Lower leg skin (tissue), 4 donors: ENCODE results near the gene DHRSX. TPM values are rescaled to one million over a fixed set of nuclear protein-coding genes. Genes with fewer than 3 reads are reported as not detected.
A peak's percentile ranks its signal among the peaks of the same experiment; 100 is the strongest.
"Not testable (repeated sequence)": the region's sequence is repeated elsewhere in the genome, so short reads cannot be mapped to it uniquely, and the experiment has no call there.

Experiments used
- DNase-seq, 2 donors: peaks; one replicate each; pipeline ENCODE4 v3.0.0-alpha.2; 2019; ENCODE audit warnings: low spot score in 2 of 2
- H3K4me3 ChIP-seq: fragments of 200-600 bp; sonication (generic); 2 replicates; pipeline ENCODE4 v1.5.1; 2017; ENCODE audit warnings: mild to moderate bottlenecking, low read depth; ENCODE audit not compliant: poor library complexity, severe bottlenecking
- CTCF ChIP-seq, 3 donors: fragments of 450-650 bp; IDR thresholded peaks; one replicate each; pipeline ENCODE4 v1.5.1; 2016; ENCODE audit warnings: antibody characterized with exemption in 3 of 3, mild to moderate bottlenecking in 3 of 3, moderate library complexity in 2 of 3
- POLR2A ChIP-seq, 2 donors: fragments of 450-650 bp; IDR thresholded peaks; one replicate each; pipeline ENCODE4 v1.6.1; 2016 to 2017; ENCODE audit warnings: antibody characterized with exemption in 2 of 2, mild to moderate bottlenecking in 1 of 2, moderate library complexity in 1 of 2
- WGBS, 2 donors: methylation state at CpG; one replicate each; pipeline ENCODE4 v1.1.5; 2018; 5-methylcytosine and 5-hydroxymethylcytosine counted together
- intact Hi-C: fragments of 100-400 bp; cut with DNase I; formaldehyde crosslinking; loops from one replicate; pipeline ENCODE4 v1.15.0; 2023; ENCODE audit warnings: low total_unique reads
- total RNA-seq, 4 donors: library from RNA; depleted of rRNA; stranded (reverse); fragments of >200 nt; gene quantifications; one replicate each; pipeline ENCODE4 v1.1.0, GENCODE V29; 2016

DHRSX gene
- total RNA-seq, 4 donors from 2014 or later, result 10.9 to 21.7 (median 16.2) TPM

DNA sequence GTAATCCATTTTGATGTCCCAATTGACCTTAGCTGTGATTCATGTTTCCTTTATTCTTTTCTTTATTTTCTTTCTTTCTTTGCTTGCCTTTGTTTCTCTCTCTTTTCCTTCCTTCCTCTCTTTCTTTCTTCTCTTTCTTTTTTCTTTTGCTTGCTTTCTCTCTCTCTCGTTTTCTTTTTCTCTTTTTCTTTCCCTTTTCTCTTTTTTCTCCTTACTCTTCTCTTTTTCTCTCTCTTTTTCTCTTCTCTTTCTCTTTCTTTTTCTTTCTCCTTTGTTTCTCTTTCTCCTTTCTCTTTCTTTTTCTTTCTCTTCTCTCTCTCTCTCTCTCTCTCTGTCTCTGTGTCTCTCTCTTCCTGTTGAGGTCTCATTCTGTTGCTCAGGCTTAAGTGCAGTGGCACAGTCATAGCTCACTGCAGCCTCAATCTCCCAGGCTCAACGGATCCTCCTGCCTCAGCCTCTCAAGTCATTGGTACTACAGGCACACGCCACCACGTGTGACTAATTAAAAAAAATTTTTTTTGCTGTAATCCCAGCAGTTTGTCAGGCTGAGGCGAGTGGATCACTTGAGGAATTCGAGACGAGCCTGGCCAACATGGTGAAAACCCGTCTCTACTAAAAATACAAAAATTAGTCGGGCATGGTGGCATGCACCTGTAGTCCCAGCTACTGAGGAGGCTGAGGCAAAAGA lies 8.0 kb upstream of the DHRSX start:
- no peak overlapping the region for H3K4me3 ChIP-seq
- TF ChIP-seq CTCF (IDR thresholded peaks at IDR 0.05), result no peak
- no peak for TF ChIP-seq POLR2A (IDR thresholded peaks at IDR 0.05)
- 79 to 89% methylated on average over 9 of the region's 9 CpGs for WGBS, 2 donors
- intact Hi-C loops, result no loop called here
- peak in 1 of 2 donors; percentile 45 for DNase-seq

- no peak overlapping the region for H3K4me3 ChIP-seq
- no peak for TF ChIP-seq CTCF (IDR thresholded peaks at IDR 0.05)
- no peak for TF ChIP-seq POLR2A (IDR thresholded peaks at IDR 0.05)
- WGBS, 2 donors, result 75 to 79% methylated on average over 8 of the region's 8 CpGs
- intact Hi-C loops, result no loop called here
- DNase-seq, result peak in 1 of 2 donors; percentile 62
Measured at GRCh38 chrX:2507904-2508627, 7.3 kb upstream of the DHRSX start.

GRCh38 chrX:2507196-2507595 lies 6.4 kb upstream of the DHRSX start:
- DNase-seq, result peak in 1 of 2 donors; percentile 39
- intact Hi-C loops, result no loop called here
- TF ChIP-seq CTCF (IDR thresholded peaks at IDR 0.05) (no peak), POLR2A (IDR thresholded peaks at IDR 0.05) (no peak)
- no peak overlapping the region for H3K4me3 ChIP-seq
- WGBS, 2 donors, result 92 to 100% methylated on average over 3 of the region's 3 CpGs

DNA sequence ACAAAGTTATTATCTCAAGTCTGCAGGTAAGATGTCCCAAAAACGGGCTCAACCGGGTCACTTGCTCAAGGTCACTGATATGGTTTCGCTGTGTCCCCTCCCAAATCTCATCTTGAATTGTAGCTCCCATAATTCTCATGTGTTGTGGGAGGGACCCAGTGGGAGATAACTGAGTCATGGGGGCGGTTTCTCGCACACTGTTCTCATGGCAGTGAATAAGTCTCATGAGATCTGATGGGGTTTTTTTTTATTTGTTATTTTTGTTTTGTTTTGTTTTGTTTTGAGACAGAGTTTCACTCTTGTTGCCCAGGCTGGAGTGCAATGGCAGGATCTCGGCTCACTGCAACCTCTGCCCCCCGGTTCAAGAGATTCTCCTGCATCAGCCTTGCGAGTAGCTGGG lies 4.6 kb upstream of the DHRSX start:
- H3K4me3 ChIP-seq, intact Hi-C loops, DNase-seq: not testable (repeated sequence)
- 91 to 96% methylated on average over 8 of the region's 8 CpGs for WGBS, 2 donors

DNA sequence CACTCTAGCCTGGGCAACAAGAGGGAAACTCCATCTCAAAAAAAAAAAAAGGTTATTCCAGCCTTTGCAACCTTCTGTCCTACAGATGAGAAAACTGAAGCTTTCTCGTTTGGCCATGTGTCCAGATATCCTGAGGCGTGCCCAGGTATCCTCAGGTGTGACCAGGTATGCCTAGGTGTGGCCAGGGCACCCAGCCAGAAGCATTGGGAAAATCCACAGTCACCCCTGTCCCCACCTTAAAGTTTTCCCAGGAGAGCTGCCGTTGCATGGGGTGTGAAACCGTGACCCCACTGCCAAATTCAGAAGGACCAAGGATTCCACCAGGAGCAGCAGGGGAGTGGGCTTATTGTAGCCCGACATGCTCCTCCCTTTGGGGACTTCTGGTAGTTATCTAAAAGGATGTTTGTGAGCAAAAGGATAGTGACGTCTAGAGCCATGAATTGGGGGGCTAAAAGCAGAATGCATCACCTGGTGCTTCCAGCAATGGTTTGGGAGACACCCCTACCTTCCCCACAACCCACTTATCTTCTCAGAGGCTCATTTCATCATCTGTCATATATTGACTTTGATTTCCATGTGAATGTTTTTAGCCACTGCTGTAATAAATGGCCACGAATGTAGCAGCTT lies 4.0 kb upstream of the DHRSX start:
- intact Hi-C loops, result no loop called here
- TF ChIP-seq POLR2A (IDR thresholded peaks at IDR 0.05), result no peak
- TF ChIP-seq CTCF (IDR thresholded peaks at IDR 0.05), result no peak
- WGBS, 2 donors, result 56 to 74% methylated on average over 7 of the region's 7 CpGs
- peak in 1 of 2 donors; percentile 67 for DNase-seq
- no peak overlapping the region for H3K4me3 ChIP-seq
